ENCODE measurements around the gene ACTR3C.

DNA sequence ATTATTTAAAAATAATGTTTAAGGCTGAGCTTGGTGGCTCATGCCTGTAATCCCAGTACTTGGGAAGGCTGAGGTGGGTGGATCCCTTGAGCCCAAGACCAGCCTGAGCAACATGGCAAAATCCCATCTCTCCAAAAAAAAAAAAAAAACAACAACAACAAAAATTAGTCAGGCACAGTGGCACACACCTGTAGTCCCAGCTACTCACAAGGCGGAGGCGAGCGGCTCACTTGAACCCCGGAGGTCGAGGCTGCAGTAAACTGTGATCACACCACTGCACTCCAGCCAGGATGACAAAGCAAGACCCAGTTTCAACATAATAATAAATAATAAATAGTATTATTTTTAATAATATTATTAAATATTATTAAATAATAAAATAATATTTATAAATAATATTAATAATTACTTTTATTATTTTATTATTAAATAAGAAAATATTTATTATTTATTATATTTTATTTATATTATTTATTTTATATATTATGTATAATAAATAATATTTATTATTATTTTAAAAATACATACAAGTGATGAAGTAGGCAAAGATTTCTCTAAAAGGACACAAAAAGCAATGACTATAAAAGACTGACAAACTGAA, 8.6 kb downstream of the ACTR3C start:
- TF ChIP-seq, protein P1, sequence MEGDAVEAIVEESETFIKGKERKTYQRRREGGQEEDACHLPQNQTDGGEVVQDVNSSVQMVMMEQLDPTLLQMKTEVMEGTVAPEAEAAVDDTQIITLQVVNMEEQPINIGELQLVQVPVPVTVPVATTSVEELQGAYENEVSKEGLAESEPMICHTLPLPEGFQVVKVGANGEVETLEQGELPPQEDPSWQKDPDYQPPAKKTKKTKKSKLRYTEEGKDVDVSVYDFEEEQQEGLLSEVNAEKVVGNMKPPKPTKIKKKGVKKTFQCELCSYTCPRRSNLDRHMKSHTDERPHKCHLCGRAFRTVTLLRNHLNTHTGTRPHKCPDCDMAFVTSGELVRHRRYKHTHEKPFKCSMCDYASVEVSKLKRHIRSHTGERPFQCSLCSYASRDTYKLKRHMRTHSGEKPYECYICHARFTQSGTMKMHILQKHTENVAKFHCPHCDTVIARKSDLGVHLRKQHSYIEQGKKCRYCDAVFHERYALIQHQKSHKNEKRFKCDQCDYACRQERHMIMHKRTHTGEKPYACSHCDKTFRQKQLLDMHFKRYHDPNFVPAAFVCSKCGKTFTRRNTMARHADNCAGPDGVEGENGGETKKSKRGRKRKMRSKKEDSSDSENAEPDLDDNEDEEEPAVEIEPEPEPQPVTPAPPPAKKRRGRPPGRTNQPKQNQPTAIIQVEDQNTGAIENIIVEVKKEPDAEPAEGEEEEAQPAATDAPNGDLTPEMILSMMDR (IDR thresholded peaks at IDR 0.05; ENCODE audit: low read depth, low read length): no peak
- no peak for TF ChIP-seq EZH2phosphoT487 (IDR thresholded peaks at IDR 0.05; ENCODE audit: low read depth)
